ENCODE data around the gene APOBEC3A. TPM values are rescaled to one million over a fixed set of nuclear protein-coding genes. Genes with fewer than 3 reads are reported as not detected.

APOBEC3A gene
- total RNA-seq, 1 experiment from 2014 or later, result not detected

DNA sequence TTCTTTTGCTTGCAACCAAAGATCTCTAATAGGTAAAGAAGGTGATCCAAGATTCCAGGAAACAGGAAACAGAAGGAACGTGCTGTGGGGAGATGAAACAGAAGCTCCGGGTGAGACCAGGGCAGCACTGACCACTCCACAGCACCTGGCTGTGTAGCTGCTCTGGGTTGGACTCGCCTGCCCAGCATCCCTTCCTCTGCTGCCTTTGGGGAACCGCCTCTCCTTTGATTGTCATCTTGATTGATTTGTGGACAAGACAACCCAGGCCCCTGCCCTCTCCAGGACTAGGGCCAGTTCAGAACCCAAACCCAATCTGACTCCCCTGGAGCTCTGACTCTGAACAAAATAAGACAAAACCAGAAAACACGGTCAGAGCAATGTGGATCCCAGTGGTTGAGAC, 14.7 kb upstream of the APOBEC3A start:
- Mint-ChIP-seq H3K27me3 (ENCODE audit: low read depth) (peaks cover 10% of the 10 kb centered on the region), H3K4me3 (no peak overlapping the region), H3K27ac (no peak overlapping the region), H3K4me1 (peaks cover 24% of the 10 kb centered on the region), H3K9me3 (no peaks in the 10 kb centered on the region), H3K36me3 (no peaks in the 10 kb centered on the region)
- TF ChIP-seq, protein P1, sequence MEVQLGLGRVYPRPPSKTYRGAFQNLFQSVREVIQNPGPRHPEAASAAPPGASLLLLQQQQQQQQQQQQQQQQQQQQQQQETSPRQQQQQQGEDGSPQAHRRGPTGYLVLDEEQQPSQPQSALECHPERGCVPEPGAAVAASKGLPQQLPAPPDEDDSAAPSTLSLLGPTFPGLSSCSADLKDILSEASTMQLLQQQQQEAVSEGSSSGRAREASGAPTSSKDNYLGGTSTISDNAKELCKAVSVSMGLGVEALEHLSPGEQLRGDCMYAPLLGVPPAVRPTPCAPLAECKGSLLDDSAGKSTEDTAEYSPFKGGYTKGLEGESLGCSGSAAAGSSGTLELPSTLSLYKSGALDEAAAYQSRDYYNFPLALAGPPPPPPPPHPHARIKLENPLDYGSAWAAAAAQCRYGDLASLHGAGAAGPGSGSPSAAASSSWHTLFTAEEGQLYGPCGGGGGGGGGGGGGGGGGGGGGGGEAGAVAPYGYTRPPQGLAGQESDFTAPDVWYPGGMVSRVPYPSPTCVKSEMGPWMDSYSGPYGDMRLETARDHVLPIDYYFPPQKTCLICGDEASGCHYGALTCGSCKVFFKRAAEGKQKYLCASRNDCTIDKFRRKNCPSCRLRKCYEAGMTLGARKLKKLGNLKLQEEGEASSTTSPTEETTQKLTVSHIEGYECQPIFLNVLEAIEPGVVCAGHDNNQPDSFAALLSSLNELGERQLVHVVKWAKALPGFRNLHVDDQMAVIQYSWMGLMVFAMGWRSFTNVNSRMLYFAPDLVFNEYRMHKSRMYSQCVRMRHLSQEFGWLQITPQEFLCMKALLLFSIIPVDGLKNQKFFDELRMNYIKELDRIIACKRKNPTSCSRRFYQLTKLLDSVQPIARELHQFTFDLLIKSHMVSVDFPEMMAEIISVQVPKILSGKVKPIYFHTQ (CRISPR knock-in tag; IDR thresholded peaks at IDR 0.05), result no peak
- no peak for TF ChIP-seq ZNF423 (CRISPR knock-in tag; IDR thresholded peaks at IDR 0.05)
- ChIA-PET POLR2A (no interaction called here), CTCF (interaction anchor here (0.9 to 1.6 kb wide), 4 partner anchors 15 to 218 kb away, joined by 3 to 9 read pairs (median 5); no protein-coding TSS in a partner anchor)
- DNase-seq (ENCODE audit: low spot score) (no peak), ATAC-seq (no peak)

DNA sequence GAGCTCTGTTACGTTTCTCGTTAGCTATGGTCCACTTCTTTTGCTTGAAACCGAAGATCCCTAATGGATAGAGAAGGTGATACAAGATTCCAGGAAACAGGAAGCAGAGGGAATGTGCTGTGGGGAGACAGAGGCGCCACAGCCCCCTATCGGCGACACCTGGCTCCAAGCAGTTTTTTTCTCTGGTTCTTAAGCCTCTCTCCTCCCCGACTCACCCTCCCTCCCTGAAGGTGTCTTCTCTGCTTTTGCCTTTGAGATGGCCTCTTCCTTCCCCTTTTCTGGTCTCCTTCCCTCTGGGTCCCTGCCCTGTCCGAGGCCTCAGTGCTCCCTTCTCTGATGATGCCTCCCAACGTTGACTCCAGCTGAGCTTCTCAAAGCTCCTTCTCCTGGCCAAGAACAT, 14.2 kb upstream of the APOBEC3A start:
- ChIA-PET CTCF (interaction anchor here (0.9 to 1.6 kb wide), 4 partner anchors 16 to 218 kb away, joined by 3 to 9 read pairs (median 5); no protein-coding TSS in a partner anchor), POLR2A (no interaction called here)
- TF ChIP-seq CBFB (CRISPR knock-in tag; IDR thresholded peaks at IDR 0.05; ENCODE audit: low read depth) (no peak), NR2C2 (CRISPR knock-in tag; IDR thresholded peaks at IDR 0.05) (no peak), SOX15 (CRISPR knock-in tag; IDR thresholded peaks at IDR 0.05) (no peak)
- TF ChIP-seq, protein P2, sequence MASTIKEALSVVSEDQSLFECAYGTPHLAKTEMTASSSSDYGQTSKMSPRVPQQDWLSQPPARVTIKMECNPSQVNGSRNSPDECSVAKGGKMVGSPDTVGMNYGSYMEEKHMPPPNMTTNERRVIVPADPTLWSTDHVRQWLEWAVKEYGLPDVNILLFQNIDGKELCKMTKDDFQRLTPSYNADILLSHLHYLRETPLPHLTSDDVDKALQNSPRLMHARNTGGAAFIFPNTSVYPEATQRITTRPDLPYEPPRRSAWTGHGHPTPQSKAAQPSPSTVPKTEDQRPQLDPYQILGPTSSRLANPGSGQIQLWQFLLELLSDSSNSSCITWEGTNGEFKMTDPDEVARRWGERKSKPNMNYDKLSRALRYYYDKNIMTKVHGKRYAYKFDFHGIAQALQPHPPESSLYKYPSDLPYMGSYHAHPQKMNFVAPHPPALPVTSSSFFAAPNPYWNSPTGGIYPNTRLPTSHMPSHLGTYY (CRISPR knock-in tag; IDR thresholded peaks at IDR 0.05), result no peak
- no peaks in the 10 kb centered on the region for H3K9me3 Mint-ChIP-seq
- ATAC-seq, result peak; percentile 48; the same call in 1 of the 2 replicates
- peaks cover 10% of the 10 kb centered on the region for H3K27me3 Mint-ChIP-seq (ENCODE audit: low read depth)
- no peak for DNase-seq (ENCODE audit: low spot score)
- peaks cover 24% of the 10 kb centered on the region for H3K4me1 Mint-ChIP-seq
- no peak overlapping the region for H3K4me3 Mint-ChIP-seq
- H3K27ac Mint-ChIP-seq, result no peak overlapping the region
- H3K36me3 Mint-ChIP-seq, result no peaks in the 10 kb centered on the region

DNA sequence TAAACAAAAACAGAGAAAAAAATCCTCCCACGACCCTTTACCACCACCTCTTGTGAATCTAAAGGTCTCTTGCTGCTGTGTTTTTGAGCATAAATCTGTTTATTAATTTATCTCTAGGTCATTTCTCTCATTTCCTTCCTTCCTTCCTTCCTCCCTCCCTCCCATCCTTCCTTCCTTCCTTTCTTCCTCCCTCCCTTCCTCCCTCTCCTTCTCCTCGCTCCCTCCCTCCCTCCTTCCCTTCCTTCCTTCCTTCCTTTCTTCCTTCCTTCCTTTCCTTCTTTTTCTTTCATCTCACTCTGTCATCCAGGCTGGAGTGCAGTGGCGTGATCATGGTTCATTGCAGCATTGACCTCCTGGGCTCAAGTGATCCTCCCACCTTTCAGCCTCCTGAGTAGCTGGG, 13.5 kb upstream of the APOBEC3A start:
- H3K4me3 Mint-ChIP-seq, result no peak overlapping the region
- DNase-seq (ENCODE audit: low spot score) (no peak), ATAC-seq (no peak)
- POLR2A ChIA-PET, result no interaction called here
- H3K36me3 Mint-ChIP-seq, result no peaks in the 10 kb centered on the region
- H3K9me3 Mint-ChIP-seq, result no peaks in the 10 kb centered on the region
- H3K4me1 Mint-ChIP-seq, result peaks cover 24% of the 10 kb centered on the region
- H3K27me3 Mint-ChIP-seq (ENCODE audit: low read depth), result peaks cover 10% of the 10 kb centered on the region
- no peak overlapping the region for H3K27ac Mint-ChIP-seq
- CTCF ChIA-PET, result interaction anchor here (1.0 to 1.1 kb wide), 3 partner anchors 17 to 75 kb away, joined by 3 to 5 read pairs (median 3); no protein-coding TSS in a partner anchor
- TF ChIP-seq, protein P3, sequence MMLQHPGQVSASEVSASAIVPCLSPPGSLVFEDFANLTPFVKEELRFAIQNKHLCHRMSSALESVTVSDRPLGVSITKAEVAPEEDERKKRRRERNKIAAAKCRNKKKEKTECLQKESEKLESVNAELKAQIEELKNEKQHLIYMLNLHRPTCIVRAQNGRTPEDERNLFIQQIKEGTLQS (CRISPR knock-in tag; conservative IDR thresholded peaks at IDR 0.05), result no peak
- TF ChIP-seq CBFB (CRISPR knock-in tag; IDR thresholded peaks at IDR 0.05; ENCODE audit: low read depth) (no peak), ZBTB21 (CRISPR knock-in tag; IDR thresholded peaks at IDR 0.05; ENCODE audit: borderline replicate concordance) (no peak), TEAD1 (CRISPR knock-in tag; IDR thresholded peaks at IDR 0.05) (no peak)
- TF ChIP-seq, protein P4, sequence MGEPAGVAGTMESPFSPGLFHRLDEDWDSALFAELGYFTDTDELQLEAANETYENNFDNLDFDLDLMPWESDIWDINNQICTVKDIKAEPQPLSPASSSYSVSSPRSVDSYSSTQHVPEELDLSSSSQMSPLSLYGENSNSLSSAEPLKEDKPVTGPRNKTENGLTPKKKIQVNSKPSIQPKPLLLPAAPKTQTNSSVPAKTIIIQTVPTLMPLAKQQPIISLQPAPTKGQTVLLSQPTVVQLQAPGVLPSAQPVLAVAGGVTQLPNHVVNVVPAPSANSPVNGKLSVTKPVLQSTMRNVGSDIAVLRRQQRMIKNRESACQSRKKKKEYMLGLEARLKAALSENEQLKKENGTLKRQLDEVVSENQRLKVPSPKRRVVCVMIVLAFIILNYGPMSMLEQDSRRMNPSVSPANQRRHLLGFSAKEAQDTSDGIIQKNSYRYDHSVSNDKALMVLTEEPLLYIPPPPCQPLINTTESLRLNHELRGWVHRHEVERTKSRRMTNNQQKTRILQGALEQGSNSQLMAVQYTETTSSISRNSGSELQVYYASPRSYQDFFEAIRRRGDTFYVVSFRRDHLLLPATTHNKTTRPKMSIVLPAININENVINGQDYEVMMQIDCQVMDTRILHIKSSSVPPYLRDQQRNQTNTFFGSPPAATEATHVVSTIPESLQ (CRISPR knock-in tag; IDR thresholded peaks at IDR 0.05), result no peak
- TF ChIP-seq, protein P5, sequence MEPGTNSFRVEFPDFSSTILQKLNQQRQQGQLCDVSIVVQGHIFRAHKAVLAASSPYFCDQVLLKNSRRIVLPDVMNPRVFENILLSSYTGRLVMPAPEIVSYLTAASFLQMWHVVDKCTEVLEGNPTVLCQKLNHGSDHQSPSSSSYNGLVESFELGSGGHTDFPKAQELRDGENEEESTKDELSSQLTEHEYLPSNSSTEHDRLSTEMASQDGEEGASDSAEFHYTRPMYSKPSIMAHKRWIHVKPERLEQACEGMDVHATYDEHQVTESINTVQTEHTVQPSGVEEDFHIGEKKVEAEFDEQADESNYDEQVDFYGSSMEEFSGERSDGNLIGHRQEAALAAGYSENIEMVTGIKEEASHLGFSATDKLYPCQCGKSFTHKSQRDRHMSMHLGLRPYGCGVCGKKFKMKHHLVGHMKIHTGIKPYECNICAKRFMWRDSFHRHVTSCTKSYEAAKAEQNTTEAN (CRISPR knock-in tag; IDR thresholded peaks at IDR 0.05), result no peak
- TF ChIP-seq, protein P6, sequence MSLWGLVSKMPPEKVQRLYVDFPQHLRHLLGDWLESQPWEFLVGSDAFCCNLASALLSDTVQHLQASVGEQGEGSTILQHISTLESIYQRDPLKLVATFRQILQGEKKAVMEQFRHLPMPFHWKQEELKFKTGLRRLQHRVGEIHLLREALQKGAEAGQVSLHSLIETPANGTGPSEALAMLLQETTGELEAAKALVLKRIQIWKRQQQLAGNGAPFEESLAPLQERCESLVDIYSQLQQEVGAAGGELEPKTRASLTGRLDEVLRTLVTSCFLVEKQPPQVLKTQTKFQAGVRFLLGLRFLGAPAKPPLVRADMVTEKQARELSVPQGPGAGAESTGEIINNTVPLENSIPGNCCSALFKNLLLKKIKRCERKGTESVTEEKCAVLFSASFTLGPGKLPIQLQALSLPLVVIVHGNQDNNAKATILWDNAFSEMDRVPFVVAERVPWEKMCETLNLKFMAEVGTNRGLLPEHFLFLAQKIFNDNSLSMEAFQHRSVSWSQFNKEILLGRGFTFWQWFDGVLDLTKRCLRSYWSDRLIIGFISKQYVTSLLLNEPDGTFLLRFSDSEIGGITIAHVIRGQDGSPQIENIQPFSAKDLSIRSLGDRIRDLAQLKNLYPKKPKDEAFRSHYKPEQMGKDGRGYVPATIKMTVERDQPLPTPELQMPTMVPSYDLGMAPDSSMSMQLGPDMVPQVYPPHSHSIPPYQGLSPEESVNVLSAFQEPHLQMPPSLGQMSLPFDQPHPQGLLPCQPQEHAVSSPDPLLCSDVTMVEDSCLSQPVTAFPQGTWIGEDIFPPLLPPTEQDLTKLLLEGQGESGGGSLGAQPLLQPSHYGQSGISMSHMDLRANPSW (CRISPR knock-in tag; conservative IDR thresholded peaks at IDR 0.05; ENCODE audit: low read depth), result no peak
